B cell (primary cell): ENCODE results near the gene HES6.

Source experiments
- EZH2 ChIP-seq: IDR thresholded peaks from 2 replicates; pipeline ENCODE4 v1.6.1; 2012; ENCODE audit warnings: borderline replicate concordance, low read depth, mild to moderate bottlenecking, moderate library complexity, low read length; ENCODE audit not compliant: insufficient read depth, poor library complexity, severe bottlenecking
- TF ChIP-seq, protein P1 (sequence below): fragments of 200-600 bp; IDR thresholded peaks from one replicate; pipeline ENCODE4 v1.8.0; 2022; ENCODE audit warnings: antibody characterized with exemption, mild to moderate bottlenecking

- TF ChIP-seq, protein P1, sequence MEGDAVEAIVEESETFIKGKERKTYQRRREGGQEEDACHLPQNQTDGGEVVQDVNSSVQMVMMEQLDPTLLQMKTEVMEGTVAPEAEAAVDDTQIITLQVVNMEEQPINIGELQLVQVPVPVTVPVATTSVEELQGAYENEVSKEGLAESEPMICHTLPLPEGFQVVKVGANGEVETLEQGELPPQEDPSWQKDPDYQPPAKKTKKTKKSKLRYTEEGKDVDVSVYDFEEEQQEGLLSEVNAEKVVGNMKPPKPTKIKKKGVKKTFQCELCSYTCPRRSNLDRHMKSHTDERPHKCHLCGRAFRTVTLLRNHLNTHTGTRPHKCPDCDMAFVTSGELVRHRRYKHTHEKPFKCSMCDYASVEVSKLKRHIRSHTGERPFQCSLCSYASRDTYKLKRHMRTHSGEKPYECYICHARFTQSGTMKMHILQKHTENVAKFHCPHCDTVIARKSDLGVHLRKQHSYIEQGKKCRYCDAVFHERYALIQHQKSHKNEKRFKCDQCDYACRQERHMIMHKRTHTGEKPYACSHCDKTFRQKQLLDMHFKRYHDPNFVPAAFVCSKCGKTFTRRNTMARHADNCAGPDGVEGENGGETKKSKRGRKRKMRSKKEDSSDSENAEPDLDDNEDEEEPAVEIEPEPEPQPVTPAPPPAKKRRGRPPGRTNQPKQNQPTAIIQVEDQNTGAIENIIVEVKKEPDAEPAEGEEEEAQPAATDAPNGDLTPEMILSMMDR: no peak
- TF ChIP-seq EZH2: no peak
These were observed 4.3 kb upstream of the HES6 start for GRCh38 chr2:238244151-238244550.
